ENCODE results near the gene GSTA3.
"Not testable (repeated sequence)": the region's sequence is repeated elsewhere in the genome, so short reads cannot be mapped to it uniquely, and the experiment has no call there.

GSTA3 gene

DNA sequence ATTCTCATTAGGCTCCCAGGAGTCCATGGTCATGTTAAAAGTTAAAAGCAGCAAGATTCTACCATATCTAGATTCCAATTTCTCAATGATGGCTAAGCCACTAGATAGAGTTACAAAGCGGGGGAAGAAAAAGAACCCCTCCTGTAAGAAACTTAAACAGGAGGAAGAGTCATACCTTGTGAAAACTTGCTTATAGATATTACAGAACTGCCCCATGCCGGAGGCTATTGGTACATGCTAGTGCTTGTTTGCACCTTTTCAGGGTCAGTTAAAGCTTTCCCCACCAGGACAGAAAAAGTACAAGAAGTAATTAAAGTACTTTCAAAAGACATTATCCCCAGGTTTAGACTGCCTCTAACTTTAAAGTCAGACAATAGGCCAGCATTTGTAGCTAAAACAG lies 15.5 kb upstream of the GSTA3 start:
- no peak for DNase-seq (ENCODE audit: low spot score)
- in situ Hi-C loops (cut with MboI; ENCODE audit: low sequenced_read_pairs, unreplicated experiment) = no loop called here
- TF ChIP-seq, protein P1, sequence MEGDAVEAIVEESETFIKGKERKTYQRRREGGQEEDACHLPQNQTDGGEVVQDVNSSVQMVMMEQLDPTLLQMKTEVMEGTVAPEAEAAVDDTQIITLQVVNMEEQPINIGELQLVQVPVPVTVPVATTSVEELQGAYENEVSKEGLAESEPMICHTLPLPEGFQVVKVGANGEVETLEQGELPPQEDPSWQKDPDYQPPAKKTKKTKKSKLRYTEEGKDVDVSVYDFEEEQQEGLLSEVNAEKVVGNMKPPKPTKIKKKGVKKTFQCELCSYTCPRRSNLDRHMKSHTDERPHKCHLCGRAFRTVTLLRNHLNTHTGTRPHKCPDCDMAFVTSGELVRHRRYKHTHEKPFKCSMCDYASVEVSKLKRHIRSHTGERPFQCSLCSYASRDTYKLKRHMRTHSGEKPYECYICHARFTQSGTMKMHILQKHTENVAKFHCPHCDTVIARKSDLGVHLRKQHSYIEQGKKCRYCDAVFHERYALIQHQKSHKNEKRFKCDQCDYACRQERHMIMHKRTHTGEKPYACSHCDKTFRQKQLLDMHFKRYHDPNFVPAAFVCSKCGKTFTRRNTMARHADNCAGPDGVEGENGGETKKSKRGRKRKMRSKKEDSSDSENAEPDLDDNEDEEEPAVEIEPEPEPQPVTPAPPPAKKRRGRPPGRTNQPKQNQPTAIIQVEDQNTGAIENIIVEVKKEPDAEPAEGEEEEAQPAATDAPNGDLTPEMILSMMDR (IDR thresholded peaks at IDR 0.05; ENCODE audit: borderline replicate concordance, control extremely low read depth, extremely low read depth, insufficient read depth, missing control alignments) = no peak

DNA sequence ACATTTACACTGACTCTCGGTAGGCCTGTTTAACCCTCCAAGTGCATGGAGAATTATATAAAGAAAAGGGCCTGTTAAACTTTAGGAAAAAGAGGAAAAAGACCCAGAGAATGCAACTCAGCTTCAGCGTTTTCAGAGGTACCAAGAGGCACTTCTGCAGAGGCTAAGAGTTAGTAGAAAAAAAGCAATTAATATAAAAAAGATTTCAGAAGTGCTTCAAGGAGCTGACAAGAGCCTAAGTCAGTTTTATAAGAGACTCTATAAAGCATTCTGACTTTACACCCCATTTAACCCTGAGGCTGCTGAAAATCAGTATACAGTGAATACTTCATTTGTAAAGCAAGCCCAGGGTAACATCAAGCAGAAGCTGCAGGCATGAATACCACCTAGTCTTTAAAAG lies 14.2 kb upstream of the GSTA3 start:
- DNase-seq (ENCODE audit: low spot score); in situ Hi-C loops (cut with MboI; ENCODE audit: low sequenced_read_pairs, unreplicated experiment): not testable (repeated sequence)

DNA sequence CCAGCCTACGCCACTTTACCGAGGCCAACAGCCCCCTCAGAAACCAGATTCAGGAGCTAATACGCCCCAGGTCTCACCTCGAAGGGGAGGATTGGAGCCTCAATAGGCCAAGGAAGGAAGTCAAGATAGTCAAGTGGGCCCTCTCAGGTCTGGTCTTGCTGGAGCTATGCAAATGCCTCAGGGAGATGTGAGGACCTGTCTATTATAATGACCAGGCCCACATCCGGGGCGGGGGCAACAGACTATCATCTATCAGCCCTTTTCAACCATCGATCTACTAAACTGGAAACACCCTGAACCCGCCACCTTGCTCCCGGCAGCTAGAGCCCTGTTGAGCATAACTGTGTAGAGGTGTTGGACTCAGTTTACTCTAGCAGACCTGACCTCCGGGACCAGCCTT lies 12.7 kb upstream of the GSTA3 start:
- in situ Hi-C loops (cut with MboI; ENCODE audit: low sequenced_read_pairs, unreplicated experiment) = no loop called here
- TF ChIP-seq, protein P1 (IDR thresholded peaks at IDR 0.05; ENCODE audit: borderline replicate concordance, control extremely low read depth, extremely low read depth, insufficient read depth, missing control alignments) = no peak
- no peak for DNase-seq (ENCODE audit: low spot score)

DNA sequence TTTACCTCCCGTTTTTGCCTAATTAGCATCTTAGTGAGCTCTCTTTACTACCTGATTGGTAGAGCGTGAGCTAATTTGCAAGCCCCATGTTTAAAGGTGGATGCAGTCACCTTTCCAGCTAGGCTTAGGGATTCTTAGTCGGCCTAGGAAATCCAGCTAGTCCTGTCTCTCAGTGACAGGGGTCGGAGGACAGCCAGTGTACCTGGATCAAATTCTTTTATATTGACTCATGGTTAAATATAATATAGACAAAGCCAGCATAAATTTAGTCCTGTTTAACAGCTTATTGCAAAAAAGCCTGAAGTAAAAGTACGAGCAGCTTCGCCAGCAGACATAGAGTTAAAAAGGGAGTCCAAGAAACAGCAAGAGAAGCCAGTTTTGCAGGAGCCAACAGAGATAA lies 12.2 kb upstream of the GSTA3 start:
- TF ChIP-seq, protein P1 (IDR thresholded peaks at IDR 0.05; ENCODE audit: borderline replicate concordance, control extremely low read depth, extremely low read depth, insufficient read depth, missing control alignments) = no peak
- in situ Hi-C loops (cut with MboI; ENCODE audit: low sequenced_read_pairs, unreplicated experiment) = no loop called here
- no peak for DNase-seq (ENCODE audit: low spot score)

DNA sequence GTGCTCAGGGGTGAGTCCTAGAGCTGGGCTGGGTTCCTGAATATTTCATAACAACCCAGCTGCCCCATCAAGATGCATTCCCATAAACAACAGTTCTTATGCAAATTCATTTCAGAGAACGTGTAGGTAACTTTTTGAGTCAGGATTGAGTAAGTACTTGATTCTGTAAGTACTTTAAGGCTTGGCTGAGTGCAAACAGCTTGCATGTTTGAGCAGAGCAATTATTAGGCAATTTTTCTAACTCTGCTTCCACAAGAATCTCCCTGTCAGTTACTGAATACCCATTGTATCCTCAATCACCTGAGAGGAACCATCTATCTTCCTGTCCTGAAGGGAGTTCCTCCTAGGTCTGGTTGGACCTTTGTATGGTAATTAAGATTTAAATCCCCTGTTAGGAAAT lies 10.0 kb upstream of the GSTA3 start:
- in situ Hi-C loops (cut with MboI; ENCODE audit: low sequenced_read_pairs, unreplicated experiment); DNase-seq (ENCODE audit: low spot score): not testable (repeated sequence)

DNA sequence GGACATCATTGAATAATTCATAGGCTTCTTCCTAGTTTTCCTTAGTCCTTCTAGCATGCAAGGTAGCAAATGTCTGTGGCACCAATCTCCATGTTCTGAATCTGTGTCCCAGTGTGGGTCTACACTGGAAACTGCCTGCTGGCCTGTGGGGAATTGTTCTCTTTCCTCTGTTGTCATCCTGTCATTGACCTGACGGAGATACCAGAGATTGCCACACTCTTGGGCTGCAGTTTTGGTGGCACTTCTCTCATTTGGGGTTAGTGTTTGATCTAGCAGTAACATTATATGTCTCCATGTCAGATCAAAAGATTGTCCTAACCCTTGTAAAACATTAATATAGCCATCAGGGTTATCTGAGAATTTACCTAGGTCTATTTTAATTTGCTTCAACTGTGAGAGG lies 9.3 kb upstream of the GSTA3 start:
- DNase-seq (ENCODE audit: low spot score); in situ Hi-C loops (cut with MboI; ENCODE audit: low sequenced_read_pairs, unreplicated experiment): not testable (repeated sequence)

DNA sequence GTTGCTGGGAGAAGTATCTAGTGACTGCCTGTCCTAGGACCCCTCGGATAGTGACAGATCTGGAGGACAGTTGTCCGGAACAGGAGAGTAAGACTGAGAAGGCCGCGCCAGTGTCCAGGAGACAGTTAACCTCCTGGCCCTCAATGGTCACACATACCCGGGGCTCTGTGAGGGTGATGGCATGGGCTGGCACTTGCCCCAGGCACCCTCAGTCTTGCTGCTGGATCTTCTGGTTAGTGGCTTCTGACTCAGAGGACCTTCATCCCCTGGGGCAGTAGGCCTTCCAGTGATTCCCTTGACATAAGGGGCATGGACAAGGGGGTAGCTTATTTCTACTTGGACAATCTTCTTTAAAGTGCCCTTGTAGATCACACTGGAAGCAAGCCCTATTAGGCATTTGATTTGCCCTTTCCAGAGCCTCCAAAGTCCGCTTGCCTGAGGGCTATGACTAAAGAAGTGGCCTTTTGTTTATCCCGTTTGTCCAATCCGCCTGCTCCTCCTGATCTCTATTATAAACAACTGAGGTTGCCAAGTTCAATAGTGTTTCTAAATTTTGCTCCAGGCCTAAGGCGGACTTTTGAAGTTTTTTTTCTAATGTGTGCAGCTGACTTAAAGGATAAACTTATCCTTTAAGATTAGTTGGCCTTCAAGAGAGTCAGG lies 8.7 kb upstream of the GSTA3 start:
- DNase-seq (ENCODE audit: low spot score); in situ Hi-C loops (cut with MboI; ENCODE audit: low sequenced_read_pairs, unreplicated experiment): not testable (repeated sequence)

DNA sequence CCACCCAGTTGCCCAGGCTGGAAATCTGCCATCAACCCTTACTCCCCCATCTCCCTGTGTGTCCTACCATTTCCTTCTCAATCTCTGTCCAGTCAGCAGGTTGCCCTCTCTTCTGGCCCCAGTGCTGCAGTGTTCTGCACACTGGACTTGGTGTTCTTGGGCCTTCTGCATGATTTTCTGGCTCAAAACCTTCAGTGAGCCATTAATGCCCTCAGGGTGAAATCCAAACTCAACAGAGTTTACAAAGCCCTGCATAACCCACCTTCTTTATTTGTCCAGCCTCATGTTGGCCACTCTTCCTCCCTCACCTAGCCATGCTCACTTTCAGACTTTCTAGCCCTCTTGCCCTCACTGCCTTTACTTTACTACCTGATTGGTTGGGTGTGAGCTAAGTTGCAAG lies 5.0 kb upstream of the GSTA3 start:
- DNase-seq (ENCODE audit: low spot score) = no peak
- TF ChIP-seq, protein P1 (IDR thresholded peaks at IDR 0.05; ENCODE audit: borderline replicate concordance, control extremely low read depth, extremely low read depth, insufficient read depth, missing control alignments) = no peak
- in situ Hi-C loops (cut with MboI; ENCODE audit: low sequenced_read_pairs, unreplicated experiment) = no loop called here

DNA sequence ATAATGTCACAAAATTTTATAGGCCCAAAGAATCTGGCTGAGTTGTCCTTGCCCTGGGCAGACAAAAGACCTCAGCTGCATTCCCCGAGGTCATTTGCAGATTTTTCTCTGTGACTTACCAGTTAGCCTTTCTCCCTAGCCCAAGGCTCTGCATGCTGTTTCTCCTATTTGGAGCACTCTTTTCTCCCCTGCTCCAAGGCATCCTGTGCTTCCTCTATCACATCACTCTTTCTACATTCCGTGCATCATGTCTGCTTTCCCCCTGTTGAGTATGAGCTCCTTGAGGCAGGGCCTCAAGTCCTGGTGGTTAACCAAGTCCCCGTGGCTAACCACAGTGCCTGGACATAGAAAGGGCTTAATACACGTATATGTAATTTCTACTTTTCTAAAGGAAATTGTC lies 593 bp upstream of the GSTA3 start:
- in situ Hi-C loops (cut with MboI; ENCODE audit: low sequenced_read_pairs, unreplicated experiment) = no loop called here
- TF ChIP-seq, protein P1 (IDR thresholded peaks at IDR 0.05; ENCODE audit: borderline replicate concordance, control extremely low read depth, extremely low read depth, insufficient read depth, missing control alignments) = no peak
- DNase-seq (ENCODE audit: low spot score) = no peak

Data from GM13976 (cell line).